GM12878 (cell line): ENCODE results near the gene SMIM35. TPM values are rescaled to one million over a fixed set of nuclear protein-coding genes. Genes with fewer than 3 reads are reported as not detected.

Source experiments
- ATAC-seq: fragments of 200-7000 bp; cut with Tn5 transposase; 3 replicates; pipeline ENCODE4 v1.9.1; 2020; ENCODE audit warnings: mild to moderate bottlenecking, moderate library complexity
- BruUV-seq: library from RNA; stranded (reverse); fragments of 400-500 nt; replicated peaks from 2 replicates; lab custom pipeline; 2021; lab: Mats Ljungman, UMichigan
- CTCF ChIA-PET: fragments of 300-600 bp; sonication (Branson Sonifier 250); formaldehyde crosslinking; extraction: SDS; loops from one replicate; lab custom pipeline; 2021; ENCODE audit warnings: inconsistent platforms; lab: Yijun Ruan, JAX
- POLR2A ChIA-PET: fragments of 350-600 bp; formaldehyde crosslinking; extraction: SDS; loops from one replicate; lab custom pipeline; 2021; ENCODE audit warnings: inconsistent platforms; lab: Charles Lee
- RAD21 ChIA-PET: fragments of 300-600 bp; sonication (Branson Sonifier 250); formaldehyde crosslinking; loops from one replicate; lab custom pipeline; 2023; ENCODE audit warnings: antibody characterized with exemption; ENCODE audit not compliant: unreplicated experiment; lab: Charles Lee
- SMC1A ChIA-PET: fragments of 300-600 bp; sonication (Branson Sonifier 250); formaldehyde crosslinking; loops from one replicate; lab custom pipeline; 2023; ENCODE audit not compliant: unreplicated experiment, uncharacterized antibody; lab: Charles Lee
- DNase-seq: peaks from one replicate; pipeline ENCODE4 v3.0.0-alpha.2; 2011; ENCODE audit warnings: low read depth, low spot score
- FAIRE-seq: peaks from 3 replicates; lab custom pipeline; 2011; peaks lifted over from hg19 to GRCh38; lab: Jason Lieb, UNC
- H2AFZ ChIP-seq: 2 replicates; pipeline ENCODE4 v1.6.0; 2011; ENCODE audit warnings: low read depth, low read length, control low read depth; ENCODE audit not compliant: control insufficient read depth
- H3K27ac ChIP-seq: 2 replicates; pipeline ENCODE4 v1.5.1; 2011; ENCODE audit warnings: control low read depth; ENCODE audit not compliant: control insufficient read depth, insufficient read depth
- H3K27me3 ChIP-seq, 2 experiments: replicated peaks in 1 of 2; 2 replicates each; pipeline versions ENCODE4 v1.6.0 to v1.6.1; 2011; ENCODE audit warnings: low read length in 1 of 2; ENCODE audit not compliant: control insufficient read depth in 2 of 2, insufficient read depth in 2 of 2
- H3K36me3 ChIP-seq, 2 experiments: 2 replicates each; pipeline ENCODE4 v1.5.1; 2011; ENCODE audit warnings: low read length in 1 of 2; ENCODE audit not compliant: control insufficient read depth in 2 of 2, insufficient read depth in 2 of 2
- H3K4me1 ChIP-seq: 2 replicates; pipeline ENCODE4 v1.6.1; 2011; ENCODE audit warnings: mild to moderate bottlenecking, low read length, moderate library complexity, mixed read lengths; ENCODE audit not compliant: control insufficient read depth, insufficient read depth
- H3K4me2 ChIP-seq: 2 replicates; pipeline ENCODE4 v1.6.0; 2011; ENCODE audit warnings: control low read depth; ENCODE audit not compliant: control insufficient read depth, insufficient read depth
- H3K4me3 ChIP-seq: fragments of 200-600 bp; sonication (generic); 2 replicates; pipeline ENCODE4 v1.5.1; 2016
- H3K79me2 ChIP-seq: 2 replicates; pipeline ENCODE4 v1.6.0; 2011; ENCODE audit warnings: low read length; ENCODE audit not compliant: control insufficient read depth, insufficient read depth
- H3K9ac ChIP-seq: 2 replicates; pipeline ENCODE4 v1.8.0; 2011; ENCODE audit warnings: low read length, control low read depth, mixed read lengths; ENCODE audit not compliant: control insufficient read depth, insufficient read depth
- H3K9me3 ChIP-seq: replicated peaks from 3 replicates; pipeline ENCODE4 v1.5.1; 2011; ENCODE audit warnings: mild to moderate bottlenecking, low read length; ENCODE audit not compliant: control insufficient read depth, insufficient read depth
- H4K20me1 ChIP-seq: 2 replicates; pipeline ENCODE4 v1.6.0; 2011; ENCODE audit not compliant: control insufficient read depth, insufficient read depth
- CHD4 ChIP-seq: fragments of 200-600 bp; sonication (generic); IDR thresholded peaks from 2 replicates; pipeline ENCODE4 v1.6.1; 2016; ENCODE audit warnings: mild to moderate bottlenecking
- ETV6 ChIP-seq, 2 experiments: fragments of 450-650 bp in 1 of 2; IDR thresholded peaks in 1 of 2; conservative IDR thresholded peaks in 1 of 2; 2 replicates each; pipeline ENCODE4 v1.6.1; 2014; ENCODE audit warnings: antibody characterized with exemption in 1 of 2, borderline replicate concordance in 1 of 2, low read depth in 1 of 2, mild to moderate bottlenecking in 1 of 2, moderate library complexity in 1 of 2
- GABPA ChIP-seq: IDR thresholded peaks from 2 replicates; pipeline ENCODE4 v1.6.1; 2014; ENCODE audit warnings: antibody characterized with exemption, low read depth, mild to moderate bottlenecking, inconsistent platforms
- IKZF1 ChIP-seq: fragments of 450-650 bp; conservative IDR thresholded peaks from 2 replicates; pipeline ENCODE4 v1.6.1; 2017; ENCODE audit warnings: antibody characterized with exemption, mild to moderate bottlenecking
- NBN ChIP-seq: fragments of 450-650 bp; IDR thresholded peaks from 2 replicates; pipeline ENCODE4 v1.6.1; 2016
- RAD51 ChIP-seq: fragments of 450-650 bp; IDR thresholded peaks from 2 replicates; pipeline ENCODE4 v1.6.1; 2016; ENCODE audit warnings: moderate library complexity, mild to moderate bottlenecking, inconsistent platforms
- RB1 ChIP-seq: fragments of 450-650 bp; formaldehyde crosslinking; IDR thresholded peaks from 2 replicates; pipeline ENCODE4 v1.6.1; 2017; ENCODE audit warnings: mild to moderate bottlenecking, borderline replicate concordance
- SUPT20H ChIP-seq: IDR thresholded peaks from 2 replicates; pipeline ENCODE4 v1.6.1; 2011; ENCODE audit warnings: low read depth, mild to moderate bottlenecking, low read length, moderate library complexity, borderline replicate concordance; ENCODE audit not compliant: control insufficient read depth
- TARDBP ChIP-seq: IDR thresholded peaks from 2 replicates; pipeline ENCODE4 v1.6.1; 2016; ENCODE audit warnings: borderline replicate concordance
- TCF7 ChIP-seq: IDR thresholded peaks from 2 replicates; pipeline ENCODE4 v1.6.1; 2014; ENCODE audit warnings: antibody characterized with exemption, borderline replicate concordance
- WRNIP1 ChIP-seq: IDR thresholded peaks from 2 replicates; pipeline ENCODE4 v1.6.1; 2011; ENCODE audit warnings: low read depth, low read length, improper control_type of control experiment, borderline replicate concordance
- ZZZ3 ChIP-seq: IDR thresholded peaks from 2 replicates; pipeline ENCODE4 v1.6.1; 2011; ENCODE audit warnings: low read depth; ENCODE audit not compliant: control insufficient read depth, insufficient read length
- WGBS: methylation state at CpG from one replicate; pipeline ENCODE4 v1.1.6; 2016; ENCODE audit warnings: low lambda C conversion rate; ENCODE audit not compliant: insufficient replicate concordance, insufficient coverage; ENCODE audit errors: missing lambda C conversion rate; 5-methylcytosine and 5-hydroxymethylcytosine counted together
- in situ Hi-C: fragments of 300-500 bp; cut with MboI; formaldehyde crosslinking; loops from 9 replicates; pipeline ENCODE4 v1.14.3; 2018; ENCODE audit warnings: mixed read lengths
- intact Hi-C: fragments of 100-400 bp; cut with micrococcal nuclease; formaldehyde crosslinking; loops from one replicate; pipeline ENCODE4 v1.14.2; 2022; ENCODE audit not compliant: unreplicated experiment
- polyA plus RNA-seq, 11 experiments: library from polyadenylated mRNA; depleted of rRNA in 4 of 11; unstranded in 6 of 11; stranded (reverse) in 5 of 11; fragments of >200 nt; fragmentation: Nextera tagmentation in 4 of 11; fragmentation: Illumina TruSeq in 1 of 11; extraction: Ambion mirVana in 4 of 11; extraction: Trizol in 1 of 11; gene quantifications; 1 replicate in 1 of 11; 2 replicates in 10 of 11; pipeline versions ENCODE4 v1.2.1 to v1.2.3, GENCODE V29; 2011 to 2016; ENCODE audit warnings: inconsistent platforms in 2 of 11, missing spikeins in 2 of 11, low read depth in 1 of 11
- total RNA-seq, 4 experiments: library from RNA; depleted of rRNA in 3 of 4; stranded (reverse); fragments of >200 nt in 3 of 4; fragmentation: Illumina TruSeq in 1 of 4; extraction: Trizol in 1 of 4; gene quantifications; 2 replicates each; pipeline versions ENCODE4 v1.2.1 to v1.2.3, GENCODE V29; 2013 to 2021
- TF ChIP-seq, protein P1 (sequence below): fragments of 450-650 bp; IDR thresholded peaks from 2 replicates; pipeline ENCODE4 v1.6.1; 2014; ENCODE audit warnings: mild to moderate bottlenecking
- TF ChIP-seq, protein P2 (sequence below): fragments of 450-650 bp; IDR thresholded peaks from 2 replicates; pipeline ENCODE4 v1.6.1; 2016; ENCODE audit warnings: mild to moderate bottlenecking

SMIM35 gene
- total and polyA plus RNA-seq, 10 of the 15 experiments (the other 5 are each of a cell fraction or from before 2014, with no cell fraction given), result 0.02 to 1.1 (median 0.05) TPM; not detected in 5

DNA sequence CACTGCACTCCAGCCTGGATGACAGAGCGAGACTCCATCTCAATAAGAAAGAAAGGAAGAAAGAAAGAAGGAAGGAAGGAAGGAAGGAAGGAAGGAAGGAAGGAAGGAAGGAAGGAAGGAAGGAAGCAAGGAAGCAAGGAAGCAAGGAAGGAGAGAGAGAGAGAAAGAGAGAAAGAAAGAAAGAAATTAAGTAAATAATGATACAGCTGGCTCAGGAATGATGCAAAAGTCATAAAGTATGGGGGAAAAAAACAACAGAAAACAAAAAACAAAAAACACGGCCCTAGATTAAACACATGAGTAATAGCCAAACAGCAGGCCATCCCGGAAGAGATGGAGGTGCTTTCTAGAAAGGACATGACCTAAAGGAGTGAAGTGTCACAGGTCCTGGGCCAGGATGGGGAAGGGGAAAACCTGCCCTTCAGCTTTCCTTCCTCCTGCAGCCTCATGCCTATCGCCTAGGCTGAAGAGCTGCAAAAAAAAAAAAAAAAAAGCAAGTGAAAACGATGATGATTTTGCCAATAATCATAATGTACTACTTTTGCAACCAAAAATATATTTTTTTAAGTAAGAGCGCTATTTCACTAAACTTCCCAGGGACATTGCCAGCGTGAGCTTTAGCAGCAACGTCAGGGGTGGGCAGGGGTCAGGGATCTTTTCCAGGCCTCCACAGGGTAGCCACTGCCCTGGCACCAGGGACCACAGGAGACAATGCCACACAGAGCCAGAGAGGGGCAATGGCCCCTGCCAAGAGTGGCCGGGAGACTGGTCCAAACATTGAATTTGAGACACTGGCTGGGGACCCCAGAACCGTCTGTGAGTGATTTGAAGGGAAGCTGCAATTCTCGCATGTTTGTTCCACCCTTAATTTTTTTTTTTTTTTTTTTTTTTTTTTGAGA, 38.0 kb downstream of the SMIM35 start:
- SMC1A ChIA-PET, result interaction anchor here (0.8 to 5.6 kb wide), 18 partner anchors 9 to 244 kb away, joined by 3 to 58 read pairs (median 6); partner anchors contain the start of gene IL10RA

DNA sequence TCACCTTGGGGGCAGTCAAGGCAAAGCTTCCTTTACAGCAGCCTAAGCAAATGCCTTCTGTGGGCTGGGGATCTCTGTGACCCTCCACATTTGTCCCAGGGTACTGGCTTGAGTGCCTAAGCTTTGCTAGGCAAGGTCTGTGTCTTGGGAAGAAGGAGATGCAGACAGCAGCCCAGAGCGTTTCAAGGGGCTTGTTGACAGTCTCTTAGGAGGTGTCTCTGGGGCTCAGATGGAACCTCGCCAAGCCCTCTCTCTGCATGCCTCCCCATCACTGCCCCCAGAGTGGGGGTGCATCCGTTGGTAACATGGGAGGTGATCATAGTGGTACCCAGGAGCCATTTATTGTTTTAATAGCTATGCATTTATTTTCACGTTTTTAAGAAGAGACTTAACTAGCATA, 39.0 kb downstream of the SMIM35 start:
- no peaks in the 10 kb centered on the region for H3K27me3 ChIP-seq
- FAIRE-seq, result no peak
- TF ChIP-seq WRNIP1 (no peak), SUPT20H (no peak), GABPA (no peak), IKZF1 (no peak), TARDBP (no peak), RB1 (no peak), NBN (no peak), CHD4 (no peak)
- TF ChIP-seq, protein P1, sequence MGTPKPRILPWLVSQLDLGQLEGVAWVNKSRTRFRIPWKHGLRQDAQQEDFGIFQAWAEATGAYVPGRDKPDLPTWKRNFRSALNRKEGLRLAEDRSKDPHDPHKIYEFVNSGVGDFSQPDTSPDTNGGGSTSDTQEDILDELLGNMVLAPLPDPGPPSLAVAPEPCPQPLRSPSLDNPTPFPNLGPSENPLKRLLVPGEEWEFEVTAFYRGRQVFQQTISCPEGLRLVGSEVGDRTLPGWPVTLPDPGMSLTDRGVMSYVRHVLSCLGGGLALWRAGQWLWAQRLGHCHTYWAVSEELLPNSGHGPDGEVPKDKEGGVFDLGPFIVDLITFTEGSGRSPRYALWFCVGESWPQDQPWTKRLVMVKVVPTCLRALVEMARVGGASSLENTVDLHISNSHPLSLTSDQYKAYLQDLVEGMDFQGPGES, result no peak
- TF ChIP-seq, protein P2, sequence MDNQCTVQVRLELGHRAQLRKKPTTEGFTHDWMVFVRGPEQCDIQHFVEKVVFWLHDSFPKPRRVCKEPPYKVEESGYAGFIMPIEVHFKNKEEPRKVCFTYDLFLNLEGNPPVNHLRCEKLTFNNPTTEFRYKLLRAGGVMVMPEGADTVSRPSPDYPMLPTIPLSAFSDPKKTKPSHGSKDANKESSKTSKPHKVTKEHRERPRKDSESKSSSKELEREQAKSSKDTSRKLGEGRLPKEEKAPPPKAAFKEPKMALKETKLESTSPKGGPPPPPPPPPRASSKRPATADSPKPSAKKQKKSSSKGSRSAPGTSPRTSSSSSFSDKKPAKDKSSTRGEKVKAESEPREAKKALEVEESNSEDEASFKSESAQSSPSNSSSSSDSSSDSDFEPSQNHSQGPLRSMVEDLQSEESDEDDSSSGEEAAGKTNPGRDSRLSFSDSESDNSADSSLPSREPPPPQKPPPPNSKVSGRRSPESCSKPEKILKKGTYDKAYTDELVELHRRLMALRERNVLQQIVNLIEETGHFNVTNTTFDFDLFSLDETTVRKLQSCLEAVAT, result no peak

More for the DNA sequence above, 38.0 kb downstream of the SMIM35 start:
- RAD21 ChIA-PET, result interaction anchor here (0.7 to 4.6 kb wide), 11 partner anchors 37 to 241 kb away, joined by 3 to 35 read pairs (median 4); partner anchors contain the start of gene IL10RA
- Histone ChIP-seq H3K4me1 (peaks cover 28% of the 10 kb centered on the region), H3K36me3 (no peaks in the 10 kb centered on the region), H3K4me3 (no peak overlapping the region), H3K27ac (no peak overlapping the region), H3K79me2 (no peaks in the 10 kb centered on the region), H3K27me3 (no peaks in the 10 kb centered on the region), H3K9me3 (no peaks in the 10 kb centered on the region), H3K4me2 (no peak overlapping the region)
- in situ Hi-C loops (loop anchor here (5.0 kb wide), 1 partner anchor 101 kb away; no protein-coding TSS in a partner anchor), intact Hi-C loops (loop anchor here (5.0 kb wide), 1 partner anchor 36 kb away; no protein-coding TSS in a partner anchor)
- POLR2A ChIA-PET, result interaction anchor here (0.6 to 0.7 kb wide), 6 partner anchors 75 to 873 kb away, joined by 3 to 8 read pairs (median 4); no protein-coding TSS in a partner anchor
- no peak for FAIRE-seq
- WGBS, result 59% methylated on average over 11 of the region's 11 CpGs
- no peak for TF ChIP-seq ZZZ3
- TF ChIP-seq RAD51, result no peak
- no peak for TF ChIP-seq CHD4
- TF ChIP-seq TCF7, result no peak
- TF ChIP-seq ETV6 (conservative IDR thresholded peaks at IDR 0.05 in 1 of 2, IDR thresholded peaks at IDR 0.05 in 1 of 2; ENCODE audit: borderline replicate concordance in 1 of 2, low read depth in 1 of 2), result peak in 1 of 2 experiments; percentile 69; a peak in 1 of 4 replicates
- TF ChIP-seq, all 136 proteins: peak for 1
- no peak for ATAC-seq
- H2AFZ ChIP-seq, result no peak overlapping the region
- no peaks in the 10 kb centered on the region for H4K20me1 ChIP-seq
- BruUV-seq, result no TSS peak
- no peak for DNase-seq
- no peak overlapping the region for H3K9ac ChIP-seq
- CTCF ChIA-PET, result interaction anchor here (0.6 to 5.5 kb wide), 13 partner anchors 14 to 241 kb away, joined by 3 to 81 read pairs (median 4); no protein-coding TSS in a partner anchor

More for the DNA sequence above, 39.0 kb downstream of the SMIM35 start:
- ChIA-PET SMC1A (interaction anchor here (0.9 to 5.6 kb wide), 18 partner anchors 10 to 243 kb away, joined by 3 to 58 read pairs (median 6); partner anchors contain the start of gene IL10RA), RAD21 (interaction anchor here (0.7 to 4.6 kb wide), 7 partner anchors 15 to 240 kb away, joined by 3 to 35 read pairs (median 5); partner anchors contain the start of gene IL10RA), CTCF (interaction anchor here (0.8 to 5.5 kb wide), 10 partner anchors 23 to 240 kb away, joined by 3 to 81 read pairs (median 7); no protein-coding TSS in a partner anchor), POLR2A (interaction anchor here (0.8 to 2.6 kb wide), 4 partner anchors 50 to 97 kb away, joined by 3 to 8 read pairs (median 4); no protein-coding TSS in a partner anchor)
- 53% methylated on average over 4 of the region's 4 CpGs for WGBS
- Histone ChIP-seq H3K4me3 (no peak overlapping the region), H2AFZ (no peak overlapping the region), H3K9me3 (no peaks in the 10 kb centered on the region), H3K36me3 (no peaks in the 10 kb centered on the region), H3K4me2 (no peak overlapping the region), H4K20me1 (no peaks in the 10 kb centered on the region), H3K79me2 (no peaks in the 10 kb centered on the region), H3K9ac (no peak overlapping the region), H3K27ac (no peak overlapping the region), H3K4me1 (peaks cover 28% of the 10 kb centered on the region)
- in situ Hi-C loops (loop anchor here (5.0 kb wide), 1 partner anchor 100 kb away; no protein-coding TSS in a partner anchor), intact Hi-C loops (loop anchor here (5.0 kb wide), 1 partner anchor 35 kb away; no protein-coding TSS in a partner anchor)
- ATAC-seq, result no peak
- DNase-seq, result no peak
- no TSS peak for BruUV-seq
